GM19193 (cell line): Measurements from ENCODE around the gene KLF7.

Experiments
- POLR2A ChIP-seq: IDR thresholded peaks from 4 replicates; pipeline ENCODE4 v1.6.1; 2011; ENCODE audit not compliant: insufficient read depth, insufficient read length; ENCODE audit errors: extremely low read depth

Gene KLF7

DNA sequence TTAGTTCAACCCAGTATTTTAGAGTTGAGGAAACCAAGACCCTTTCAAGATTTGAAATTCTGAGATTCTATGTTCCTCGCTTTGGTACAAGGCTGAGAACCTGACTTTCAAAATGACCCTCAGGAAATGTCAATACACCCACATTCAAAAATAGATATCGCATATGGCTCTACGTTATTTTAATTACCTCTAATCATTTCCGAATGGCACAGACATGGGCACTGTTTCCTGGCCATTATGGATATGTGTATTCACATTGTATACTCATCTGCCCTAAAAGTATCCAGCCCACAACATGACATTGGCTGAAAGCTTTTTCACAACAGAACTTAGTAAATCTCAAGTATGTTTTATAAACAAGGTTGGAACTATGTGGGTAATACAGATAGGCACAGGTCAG is 6.7 kb downstream of the KLF7 start:
- no peak for TF ChIP-seq POLR2A

DNA sequence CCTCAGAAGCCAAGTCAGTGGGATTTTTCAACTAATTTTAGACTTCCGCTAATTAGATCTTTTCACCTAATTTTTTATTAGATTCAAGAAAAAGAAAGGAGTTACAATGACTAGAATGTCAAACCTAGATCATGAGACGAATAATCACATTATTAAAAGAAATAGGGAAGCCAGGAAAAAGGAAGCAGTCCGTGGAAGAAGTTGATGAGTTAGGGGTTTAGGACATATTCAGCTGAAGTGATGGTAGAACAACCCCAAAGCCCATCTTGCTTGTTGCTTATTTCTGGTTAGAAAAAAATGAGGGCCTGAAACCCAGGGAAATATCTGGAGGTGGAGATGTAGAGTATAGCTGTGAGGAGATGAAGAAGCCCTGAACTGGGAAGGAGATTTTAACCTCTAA is 8.0 kb downstream of the KLF7 start:
- no peak for TF ChIP-seq POLR2A

GRCh38 chr2:207157162-207157481 is 8.6 kb downstream of the KLF7 start:
- no peak for TF ChIP-seq POLR2A

GRCh38 chr2:207156451-207157161 is 9.1 kb downstream of the KLF7 start:
- TF ChIP-seq POLR2A = no peak

DNA sequence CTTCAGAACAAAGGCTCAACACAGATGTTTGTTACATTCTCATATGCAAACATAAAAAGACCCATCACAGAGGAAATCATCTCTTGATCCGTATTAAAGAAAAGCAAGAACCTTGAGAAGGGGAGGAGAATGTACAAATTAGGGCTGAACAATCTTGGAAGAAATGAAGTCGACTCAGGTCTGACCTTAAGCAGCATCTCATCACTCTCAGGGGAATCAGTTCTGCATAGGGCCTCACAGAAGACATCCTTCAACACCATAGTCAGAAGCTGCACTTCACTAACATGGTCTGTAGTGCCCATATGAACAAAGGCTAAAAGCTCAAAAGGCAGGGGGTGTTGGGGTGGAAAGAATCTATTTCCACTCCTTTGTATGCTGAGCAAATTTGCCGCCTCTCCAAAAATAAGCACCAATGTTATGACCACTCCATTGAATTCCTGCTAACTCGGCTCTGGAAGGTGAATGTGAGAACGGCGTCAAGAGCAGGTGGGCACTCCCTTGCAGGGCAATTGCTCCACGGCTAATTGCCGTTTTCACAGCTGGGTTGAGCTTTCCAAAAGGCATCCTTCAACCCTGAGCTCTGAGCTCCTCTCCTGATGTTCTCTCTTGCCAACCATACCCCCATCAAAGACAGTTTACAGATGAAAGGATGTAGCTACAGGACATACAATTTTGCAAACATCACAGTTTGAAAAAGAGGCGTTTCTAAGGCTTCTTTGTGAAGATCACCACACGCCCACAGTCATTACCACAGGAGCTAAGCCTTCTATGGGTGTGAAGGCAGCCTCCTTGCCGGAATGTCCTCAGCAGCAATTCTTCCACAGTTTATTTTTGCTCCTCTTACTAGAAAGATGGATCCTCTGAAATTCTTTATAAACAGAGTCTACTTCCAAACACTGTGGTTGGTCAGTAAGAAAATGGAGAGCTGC is 10.0 kb downstream of the KLF7 start:
- no peak for TF ChIP-seq POLR2A

DNA sequence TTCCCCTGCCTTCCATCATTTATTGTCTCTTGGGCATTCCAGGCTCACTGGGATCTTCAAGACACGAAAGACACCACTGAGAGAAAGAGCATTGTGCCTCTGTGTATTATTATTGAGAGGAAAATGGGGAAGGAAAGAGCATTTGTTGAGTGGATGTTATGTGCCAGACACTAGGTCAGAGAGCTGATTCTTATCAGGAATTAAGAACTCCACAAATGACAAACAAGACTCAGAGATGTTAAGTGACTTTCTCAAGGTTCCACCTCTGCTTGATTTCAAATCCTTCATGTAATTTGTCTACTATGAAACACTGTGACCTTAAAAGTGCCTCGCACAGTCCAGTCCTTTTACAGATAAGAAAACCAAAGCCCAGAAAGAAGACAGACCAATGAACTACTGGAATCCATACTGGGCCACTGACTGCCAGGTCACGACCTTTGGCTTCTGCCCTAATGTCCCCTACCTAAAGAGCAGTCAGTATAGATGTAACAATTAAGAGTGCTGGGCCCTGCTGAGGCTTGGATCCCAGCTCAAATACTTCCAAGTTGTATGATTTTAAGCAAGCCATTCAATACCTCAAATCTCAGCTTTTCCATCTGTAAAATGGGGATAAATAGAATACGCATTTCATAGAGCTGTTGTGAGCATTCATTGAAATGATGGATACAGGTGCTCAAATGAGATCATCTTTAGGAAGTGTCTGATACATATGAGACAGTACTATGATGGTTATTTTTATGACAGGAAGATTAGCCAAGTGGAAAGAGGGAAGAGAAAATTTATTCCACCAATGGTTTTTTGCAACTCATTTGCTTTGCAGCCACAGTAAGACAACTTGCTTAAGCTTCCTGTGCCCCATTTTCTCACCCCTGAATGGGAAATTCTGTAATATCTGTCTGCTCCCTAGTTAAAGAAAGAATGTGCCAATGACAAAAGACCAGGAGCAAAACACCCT is 10.9 kb downstream of the KLF7 start:
- TF ChIP-seq POLR2A = no peak

DNA sequence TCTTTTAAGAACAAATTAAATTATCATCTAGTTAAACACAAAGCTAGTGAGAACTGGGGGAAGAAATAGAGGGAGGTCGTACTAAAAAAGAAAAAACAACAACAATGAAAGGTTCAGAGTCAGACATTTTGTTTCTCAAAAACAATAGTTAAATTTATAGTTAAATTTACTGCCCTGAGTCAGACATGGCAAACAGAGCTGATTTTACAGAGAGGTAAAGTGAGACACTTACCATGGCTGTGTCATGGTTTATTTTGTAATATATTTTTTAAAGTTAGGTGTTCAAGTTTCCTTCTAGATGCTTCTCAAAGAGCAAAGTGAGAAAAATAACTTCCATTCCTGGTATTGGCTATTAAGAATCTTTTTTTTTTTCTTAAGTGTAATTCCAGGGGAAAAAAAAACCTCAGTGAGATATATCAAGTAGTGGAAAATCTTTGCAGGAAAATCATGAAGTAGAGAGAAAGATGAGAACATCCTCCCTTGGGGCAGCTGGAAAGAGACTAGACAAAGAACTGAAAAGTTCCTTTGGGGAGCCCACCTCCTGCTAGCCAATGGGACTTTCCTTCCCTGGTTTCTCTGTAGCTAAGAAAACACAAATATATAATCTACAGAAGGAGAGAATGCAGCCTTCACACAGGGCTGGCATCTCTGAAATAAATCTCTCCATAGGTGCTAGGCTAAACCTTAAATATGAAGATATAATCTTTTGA is 12.3 kb downstream of the KLF7 start:
- no peak for TF ChIP-seq POLR2A

- no peak for TF ChIP-seq POLR2A
These were observed 14.7 kb downstream of the KLF7 start for GRCh38 chr2:207151048-207151447.

DNA sequence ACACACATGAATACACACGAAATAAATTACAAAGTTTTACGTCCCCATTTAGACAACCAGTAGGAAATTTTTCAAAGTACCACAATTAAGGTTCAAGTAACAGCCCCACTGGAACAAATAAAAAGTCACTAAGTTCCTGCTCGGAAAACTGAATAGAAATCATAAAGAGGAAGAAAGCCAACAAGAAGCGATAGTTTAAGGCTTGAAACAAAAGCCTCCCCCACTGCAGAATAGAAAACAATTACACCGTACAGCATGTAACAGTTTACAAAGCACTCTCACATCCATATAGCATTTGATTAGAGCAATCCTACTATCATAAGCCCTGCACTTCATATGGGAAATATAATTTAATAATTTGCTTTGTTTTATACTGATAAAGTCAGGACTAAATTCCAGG is 15.5 kb downstream of the KLF7 start:
- TF ChIP-seq POLR2A = no peak

DNA sequence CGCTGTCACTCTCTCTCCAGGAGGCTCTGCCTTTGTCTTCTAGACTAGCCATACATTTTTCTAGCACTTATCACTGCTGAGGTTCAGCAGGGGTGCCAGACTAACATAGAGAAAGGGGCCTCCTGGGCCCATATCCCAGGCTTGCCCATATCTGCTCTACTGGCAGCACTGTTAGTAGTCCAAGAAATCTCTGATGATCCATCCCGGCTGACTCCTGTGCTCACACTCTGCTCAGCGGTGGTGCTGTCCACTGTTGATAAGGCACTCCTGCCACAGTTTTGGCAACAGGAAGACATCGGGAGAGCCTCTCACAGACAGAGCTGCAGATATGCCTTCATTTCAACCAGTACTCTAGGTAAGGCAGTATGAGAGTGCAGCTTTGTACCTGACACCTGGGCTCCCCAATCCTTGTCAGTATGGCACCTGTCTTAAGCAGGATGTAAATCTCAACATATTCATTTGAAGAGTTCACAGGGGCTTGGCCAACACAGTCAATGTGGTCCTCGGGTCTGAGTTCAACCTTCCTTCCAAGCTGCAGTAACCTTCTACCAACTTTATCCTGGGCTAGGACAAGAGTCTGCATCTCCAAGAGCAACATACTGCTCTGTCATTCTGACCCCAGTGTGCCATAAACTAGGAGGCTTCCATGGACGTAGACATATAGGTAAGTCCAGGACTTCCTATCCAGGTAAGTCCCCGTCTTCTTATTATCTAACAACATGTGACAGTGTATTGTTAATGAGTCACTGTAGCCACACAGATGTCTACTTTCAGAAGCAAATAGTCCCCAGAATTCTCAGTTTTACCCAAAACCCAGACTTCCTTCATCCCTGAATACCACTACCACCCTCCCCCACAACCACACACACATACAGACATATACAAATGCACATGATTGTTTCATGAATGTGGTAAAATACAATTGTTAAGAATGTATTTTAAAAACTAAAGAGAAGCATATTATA is 16.2 kb downstream of the KLF7 start:
- no peak for TF ChIP-seq POLR2A

DNA sequence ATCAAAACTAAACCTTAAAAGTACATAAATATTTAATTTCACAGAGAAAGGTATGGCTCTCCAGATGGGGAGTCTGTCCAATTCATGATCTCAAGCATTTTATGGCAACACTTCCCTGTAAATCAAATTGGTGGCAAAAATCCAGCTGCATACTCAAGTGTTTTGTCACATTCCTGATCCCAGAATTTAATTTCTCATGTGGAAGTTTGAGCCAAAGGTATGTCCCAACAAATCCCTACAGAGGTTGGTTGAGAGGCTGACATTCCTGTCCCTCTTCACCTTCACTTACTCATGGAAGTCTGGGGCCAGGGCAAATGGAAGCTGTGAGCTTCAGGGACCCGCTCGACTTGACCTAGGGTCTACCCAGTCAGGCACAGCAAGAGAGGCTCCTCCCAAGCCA is 17.7 kb downstream of the KLF7 start:
- no peak for TF ChIP-seq POLR2A

DNA sequence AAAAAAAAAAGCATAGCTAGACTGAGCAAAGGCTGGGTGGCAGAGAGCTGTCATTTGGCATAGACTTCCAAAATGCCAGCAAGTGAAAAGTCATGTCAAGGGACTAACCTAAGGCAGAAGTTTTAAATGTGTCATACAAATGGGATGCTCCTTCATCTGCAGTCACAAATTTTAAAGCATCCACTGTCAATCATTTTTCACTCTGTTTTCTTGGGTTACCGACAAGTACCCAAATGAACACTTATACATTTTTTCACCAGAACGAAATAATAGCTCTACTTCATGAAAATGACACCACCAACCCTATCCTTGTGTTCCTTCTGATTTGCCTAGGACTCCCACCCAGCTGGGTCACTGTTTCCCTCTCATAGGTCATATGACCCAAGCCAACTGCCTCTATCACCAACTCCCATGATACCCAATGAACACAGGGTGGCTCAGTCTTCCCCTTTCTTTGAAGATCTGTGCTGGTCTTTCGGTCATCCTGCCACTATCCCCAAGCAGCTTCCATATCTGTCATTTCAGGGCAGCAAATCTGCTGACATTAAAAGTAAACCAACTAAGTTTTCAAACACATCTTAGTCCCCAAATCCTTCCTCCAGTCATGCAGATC is 21.5 kb downstream of the KLF7 start:
- no peak for TF ChIP-seq POLR2A
